Measurements from ENCODE around the gene PMIS2.

Gene PMIS2

GRCh38 chr19:35544110-35544802, 41.7 kb upstream of the PMIS2 start:
- no peak for DNase-seq (ENCODE audit: low read depth)
- peak overlapping the region; percentile 85 for H3K4me3 ChIP-seq (ENCODE audit: low read depth, low read length)

GRCh38 chr19:35545001-35545854, 40.7 kb upstream of the PMIS2 start, which contains the start of gene TMEM147:
TMEM147 (plus strand) TSS chr19:35545626; CDS start chr19:35545740, 114 bp downstream.
- peak within 1 kb of the TSS; percentile 85 for H3K4me3 ChIP-seq (ENCODE audit: low read depth, low read length)
- peak; percentile 88 for DNase-seq (ENCODE audit: low read depth)
- no peak; the same call in 1 of the 2 replicates for TF ChIP-seq MAX (IDR thresholded peaks at IDR 0.05; ENCODE audit: low read depth, low read length)
- peak; percentile 72 for TF ChIP-seq POLR2A (IDR thresholded peaks at IDR 0.05; ENCODE audit: extremely low read depth, insufficient read length)
- TF ChIP-seq CTCF (IDR thresholded peaks at IDR 0.05; ENCODE audit: low read depth, low read length), result no peak
- peak; percentile 71 for TF ChIP-seq MYC (IDR thresholded peaks at IDR 0.05; ENCODE audit: low read depth, low read length)

More at GRCh38 chr19:35544110-35544802, 41.7 kb upstream of the PMIS2 start:
- TF ChIP-seq CTCF (IDR thresholded peaks at IDR 0.05; ENCODE audit: low read depth, low read length) (no peak), MYC (IDR thresholded peaks at IDR 0.05; ENCODE audit: low read depth, low read length) (no peak), POLR2A (IDR thresholded peaks at IDR 0.05; ENCODE audit: extremely low read depth, insufficient read length) (no peak), MAX (IDR thresholded peaks at IDR 0.05; ENCODE audit: low read depth, low read length) (no peak)

GRCh38 chr19:35545855-35546381, 40.1 kb upstream of the PMIS2 start:
- DNase-seq (ENCODE audit: low read depth), result peak; percentile 46
- TF ChIP-seq MAX (IDR thresholded peaks at IDR 0.05; ENCODE audit: low read depth, low read length), result peak; percentile 38
- TF ChIP-seq POLR2A (IDR thresholded peaks at IDR 0.05; ENCODE audit: extremely low read depth, insufficient read length), result no peak
- H3K4me3 ChIP-seq (ENCODE audit: low read depth, low read length), result peak overlapping the region; percentile 73

GRCh38 chr19:35546532-35546931, 39.4 kb upstream of the PMIS2 start:
- no peak for DNase-seq (ENCODE audit: low read depth)
- no peak for TF ChIP-seq MYC (IDR thresholded peaks at IDR 0.05; ENCODE audit: low read depth, low read length)
- TF ChIP-seq POLR2A (IDR thresholded peaks at IDR 0.05; ENCODE audit: extremely low read depth, insufficient read length), result no peak
- TF ChIP-seq MAX (IDR thresholded peaks at IDR 0.05; ENCODE audit: low read depth, low read length), result no peak
- no peak for TF ChIP-seq CTCF (IDR thresholded peaks at IDR 0.05; ENCODE audit: low read depth, low read length)
- peak overlapping the region; percentile 73 for H3K4me3 ChIP-seq (ENCODE audit: low read depth, low read length)

- no peak for TF ChIP-seq MYC (IDR thresholded peaks at IDR 0.05; ENCODE audit: low read depth, low read length)
- TF ChIP-seq CTCF (IDR thresholded peaks at IDR 0.05; ENCODE audit: low read depth, low read length), result peak; percentile 51
- no peak for TF ChIP-seq MAX (IDR thresholded peaks at IDR 0.05; ENCODE audit: low read depth, low read length)
- TF ChIP-seq POLR2A (IDR thresholded peaks at IDR 0.05; ENCODE audit: extremely low read depth, insufficient read length), result no peak
- no peak overlapping the region for H3K4me3 ChIP-seq (ENCODE audit: low read depth, low read length)
- DNase-seq (ENCODE audit: low read depth), result peak; percentile 60
Measured at GRCh38 chr19:35549174-35549788, 36.7 kb upstream of the PMIS2 start.

All from NB4 (cell line).